Right lobe of liver (tissue), 6 donors: ENCODE measurements around the gene BUD23. TPM values are rescaled to one million over a fixed set of nuclear protein-coding genes. Genes with fewer than 3 reads are reported as not detected.

Experiments
- ATAC-seq, 4 donors: fragments of 200-7000 bp; cut with Tn5 transposase; one replicate each; pipeline ENCODE4 v1.9.1; 2020; ENCODE audit warnings: mild to moderate bottlenecking in 4 of 4, moderate library complexity in 4 of 4
- DNase-seq, 3 donors: peaks; one replicate each; pipeline ENCODE4 v3.0.0-alpha.2; 2020
- H3K27ac ChIP-seq, 3 donors: fragments of 200-600 bp; one replicate each; pipeline ENCODE4 v1.8.0; 2022
- H3K27me3 ChIP-seq, 2 donors: fragments of 200-600 bp; one replicate each; pipeline ENCODE4 v1.8.0; 2022
- H3K36me3 ChIP-seq, 4 donors: fragments of 200-600 bp; sonication (generic) in 1 of 4; one replicate each; pipeline versions ENCODE4 v1.5.1 to v1.8.0; 2017 to 2022; ENCODE audit warnings: control low read depth in 1 of 4
- H3K4me1 ChIP-seq, 4 donors: fragments of 200-600 bp; sonication (generic) in 1 of 4; one replicate each; pipeline versions ENCODE4 v1.5.1 to v1.8.0; 2017 to 2022; ENCODE audit warnings: control low read depth in 1 of 4
- H3K4me3 ChIP-seq, 3 donors: fragments of 200-600 bp; one replicate each; pipeline ENCODE4 v1.8.0; 2022
- H3K9me3 ChIP-seq, 4 donors: fragments of 200-600 bp; sonication (generic) in 1 of 4; one replicate each; pipeline versions ENCODE4 v1.5.1 to v1.8.0; 2017 to 2022; ENCODE audit warnings: control low read depth in 1 of 4
- POLR2A ChIP-seq: fragments of 450-650 bp; IDR thresholded peaks from one replicate; pipeline ENCODE4 v1.6.1; 2017; ENCODE audit warnings: antibody characterized with exemption, mild to moderate bottlenecking
- WGBS: methylation state at CpG from one replicate; pipeline ENCODE4 v1.1.6; 2018; ENCODE audit warnings: low coverage, low lambda C conversion rate; ENCODE audit not compliant: insufficient coverage; ENCODE audit errors: missing lambda C conversion rate; 5-methylcytosine and 5-hydroxymethylcytosine counted together
- intact Hi-C, 2 donors: fragments of 100-400 bp; cut with DNase I; formaldehyde crosslinking; loops; one replicate each; pipeline versions ENCODE4 v1.11.2 to v1.14.1; 2022
- total RNA-seq, 6 experiments: library from RNA; depleted of rRNA in 2 of 6; stranded (reverse); fragments of >200 nt in 2 of 6; fragmentation: NEBNext Ultra II Directional in 3 of 6; extraction: Animal tissue kit (Norgen Biotek cat#: 25700) in 3 of 6; gene quantifications; one replicate each; pipeline versions ENCODE4 v1.1.0 to v1.2.4, GENCODE V29; 2016 to 2023
- TF ChIP-seq, protein P1 (sequence below), 4 donors: fragments of 200-600 bp in 3 of 4; fragments of 450-650 bp in 1 of 4; IDR thresholded peaks; one replicate each; pipeline versions ENCODE4 v1.5.1 to v1.8.0; 2016 to 2022; ENCODE audit warnings: antibody characterized with exemption in 4 of 4, mild to moderate bottlenecking in 2 of 4
- donor health status: DM: no; HTN: yes; CAD: no.
- donor health status: DM: no; HTN: no; CAD: no.
- donor health status: DM: no; HTN: no; CAD: no.
- donor health status: DM: no; HTN: yes; CAD: no.
- donor health status: DM: no; HTN: yes; CAD: no.

Gene BUD23
- total RNA-seq, 6 experiments from 2014 or later, result 24.1 to 35.0 (median 29.2) TPM

DNA sequence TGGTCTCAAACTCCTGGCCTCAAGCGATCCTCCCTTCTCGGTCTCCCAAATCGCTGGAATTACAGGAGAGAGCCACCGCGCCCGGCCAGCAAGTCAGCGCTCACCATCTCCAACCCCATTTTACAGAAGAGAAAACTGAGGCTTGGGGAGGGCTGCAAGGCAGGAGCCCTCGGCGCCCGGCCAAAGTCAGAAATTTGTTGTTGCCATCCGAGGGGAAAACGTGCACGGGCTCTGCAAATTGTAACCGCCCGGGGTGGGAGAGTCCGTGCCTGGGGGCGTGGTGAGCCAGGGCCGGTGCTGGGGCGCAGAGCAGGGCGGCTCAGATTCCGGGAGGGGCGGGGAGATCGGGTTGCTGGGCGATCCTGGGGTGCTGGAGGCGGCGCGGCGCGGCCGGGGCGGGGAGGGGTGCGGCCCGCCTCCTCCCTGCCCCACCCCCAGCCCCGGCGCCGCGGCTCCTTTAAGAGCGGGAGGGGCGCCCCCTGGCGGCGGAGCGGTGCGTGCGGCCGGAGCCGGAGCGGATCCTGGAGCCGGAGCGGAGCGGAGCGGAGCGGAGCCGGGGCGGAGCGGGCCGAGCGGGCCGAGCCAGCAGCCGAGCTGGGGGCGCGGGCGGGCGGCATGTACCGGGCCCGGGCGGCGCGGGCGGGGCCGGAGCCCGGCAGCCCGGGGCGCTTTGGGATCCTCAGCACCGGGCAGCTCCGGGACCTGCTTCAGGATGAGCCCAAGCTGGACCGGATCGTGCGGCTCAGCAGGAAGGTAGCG, 15.9 kb upstream of the BUD23 start, which contains the start of gene VPS37D:
TSS of gene VPS37D (plus strand) at position 488 of the 759 bp plus-strand sequence. CDS start at position 616, 128 bp downstream.
- no peaks in the 10 kb centered on the region for H3K9me3 ChIP-seq
- H3K36me3 ChIP-seq, result no peaks in the 10 kb centered on the region
- peak; percentile 94 to 95 (median 94) for DNase-seq
- no peaks in the 10 kb centered on the region for H3K27me3 ChIP-seq
- 20% methylated on average over 14 of the region's 79 CpGs for WGBS
- intact Hi-C loops, result no loop called here
- TF ChIP-seq POLR2A, result no peak
- TF ChIP-seq, protein P1, sequence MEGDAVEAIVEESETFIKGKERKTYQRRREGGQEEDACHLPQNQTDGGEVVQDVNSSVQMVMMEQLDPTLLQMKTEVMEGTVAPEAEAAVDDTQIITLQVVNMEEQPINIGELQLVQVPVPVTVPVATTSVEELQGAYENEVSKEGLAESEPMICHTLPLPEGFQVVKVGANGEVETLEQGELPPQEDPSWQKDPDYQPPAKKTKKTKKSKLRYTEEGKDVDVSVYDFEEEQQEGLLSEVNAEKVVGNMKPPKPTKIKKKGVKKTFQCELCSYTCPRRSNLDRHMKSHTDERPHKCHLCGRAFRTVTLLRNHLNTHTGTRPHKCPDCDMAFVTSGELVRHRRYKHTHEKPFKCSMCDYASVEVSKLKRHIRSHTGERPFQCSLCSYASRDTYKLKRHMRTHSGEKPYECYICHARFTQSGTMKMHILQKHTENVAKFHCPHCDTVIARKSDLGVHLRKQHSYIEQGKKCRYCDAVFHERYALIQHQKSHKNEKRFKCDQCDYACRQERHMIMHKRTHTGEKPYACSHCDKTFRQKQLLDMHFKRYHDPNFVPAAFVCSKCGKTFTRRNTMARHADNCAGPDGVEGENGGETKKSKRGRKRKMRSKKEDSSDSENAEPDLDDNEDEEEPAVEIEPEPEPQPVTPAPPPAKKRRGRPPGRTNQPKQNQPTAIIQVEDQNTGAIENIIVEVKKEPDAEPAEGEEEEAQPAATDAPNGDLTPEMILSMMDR (IDR thresholded peaks at IDR 0.05), result peak; percentile 64 to 99 (median 75)
- peak within 1 kb of the TSS; percentile 23 to 60 (median 49) for H3K4me3 ChIP-seq
- peak; percentile 89 to 96 (median 92) for ATAC-seq
- no peak within 1 kb of the TSS for H3K27ac ChIP-seq
- peaks cover 0 to 10% (median under 1%) of the 10 kb centered on the region in 4 donors for H3K4me1 ChIP-seq

DNA sequence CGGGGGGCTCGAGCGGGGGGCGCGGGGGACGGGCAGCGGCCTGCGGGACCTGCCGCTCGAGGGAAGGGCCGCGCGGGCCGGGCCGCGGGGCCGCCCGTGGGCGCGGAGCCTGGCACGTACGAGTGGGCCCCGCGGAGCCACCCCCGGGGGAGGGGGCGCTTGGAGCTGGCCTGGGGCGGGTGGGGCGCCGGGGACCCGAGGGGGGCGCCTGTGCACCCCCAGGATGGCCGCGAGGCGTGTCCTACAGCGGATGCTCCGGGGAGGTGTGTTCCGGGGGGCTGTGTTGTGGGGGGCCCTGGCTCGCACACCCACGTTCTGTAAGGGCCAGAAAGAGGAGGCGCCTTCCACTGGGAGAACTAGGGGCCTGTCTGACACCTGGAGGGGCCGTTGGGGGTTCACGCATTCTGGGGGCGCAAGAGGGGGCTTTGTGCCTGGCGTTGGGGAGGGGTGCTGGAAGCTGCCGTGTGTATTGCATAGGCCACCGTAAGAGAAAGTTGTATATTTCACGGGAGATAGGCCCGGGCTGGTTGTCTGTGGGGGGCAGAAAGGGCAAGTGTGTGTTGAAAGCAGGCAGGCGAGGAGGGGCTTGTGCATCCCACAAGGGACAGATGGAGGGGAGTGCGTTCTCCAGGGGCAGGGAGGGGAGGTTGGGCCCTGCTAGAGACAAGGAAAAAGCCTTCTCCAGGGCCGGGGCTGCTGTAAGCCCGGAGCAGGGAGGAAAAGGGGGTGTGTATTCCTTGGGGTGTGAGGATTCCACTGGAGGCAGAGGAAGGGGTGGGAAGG, 15.1 kb upstream of the BUD23 start:
- intact Hi-C loops, result no loop called here
- H3K36me3 ChIP-seq, result no peaks in the 10 kb centered on the region
- no peaks in the 10 kb centered on the region for H3K27me3 ChIP-seq
- peaks cover 0 to 10% (median under 1%) of the 10 kb centered on the region in 4 donors for H3K4me1 ChIP-seq
- no peak overlapping the region for H3K27ac ChIP-seq
- H3K9me3 ChIP-seq, result no peaks in the 10 kb centered on the region
- ATAC-seq (no peak), DNase-seq (no peak)
- 4% methylated on average over 9 of the region's 52 CpGs for WGBS
- TF ChIP-seq, protein P1 (IDR thresholded peaks at IDR 0.05), result no peak
- TF ChIP-seq POLR2A, result no peak
- H3K4me3 ChIP-seq, result peak overlapping the region; percentile 18 to 60 (median 49)

DNA sequence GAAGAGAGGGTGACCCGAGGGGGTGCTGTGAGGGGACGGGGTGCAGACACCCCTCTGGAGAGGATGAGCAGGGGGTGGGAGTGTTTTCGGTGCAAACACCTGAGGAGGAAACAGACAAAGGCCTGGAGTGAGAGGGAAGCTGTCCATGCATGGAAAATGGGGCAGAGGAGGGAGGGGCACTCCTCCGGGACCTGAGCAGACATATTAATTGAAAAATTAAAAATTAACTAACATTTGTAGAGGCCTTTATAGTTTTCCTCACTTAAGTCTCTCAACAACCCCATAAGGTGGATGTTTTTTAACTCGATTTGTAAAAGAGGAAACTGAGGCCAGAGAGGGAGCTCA, 14.5 kb upstream of the BUD23 start:
- ATAC-seq, result no peak
- TF ChIP-seq, protein P1 (IDR thresholded peaks at IDR 0.05), result no peak
- TF ChIP-seq POLR2A, result no peak
- H3K4me3 ChIP-seq, result no peak overlapping the region
- intact Hi-C loops, result no loop called here
- DNase-seq, result no peak
- H3K4me1 ChIP-seq, result peaks cover 0 to 10% (median under 1%) of the 10 kb centered on the region in 4 donors
- no peaks in the 10 kb centered on the region for H3K36me3 ChIP-seq
- no peaks in the 10 kb centered on the region for H3K9me3 ChIP-seq
- H3K27me3 ChIP-seq, result no peaks in the 10 kb centered on the region
- H3K27ac ChIP-seq, result no peak overlapping the region
- 16% methylated on average over 4 of the region's 5 CpGs for WGBS

DNA sequence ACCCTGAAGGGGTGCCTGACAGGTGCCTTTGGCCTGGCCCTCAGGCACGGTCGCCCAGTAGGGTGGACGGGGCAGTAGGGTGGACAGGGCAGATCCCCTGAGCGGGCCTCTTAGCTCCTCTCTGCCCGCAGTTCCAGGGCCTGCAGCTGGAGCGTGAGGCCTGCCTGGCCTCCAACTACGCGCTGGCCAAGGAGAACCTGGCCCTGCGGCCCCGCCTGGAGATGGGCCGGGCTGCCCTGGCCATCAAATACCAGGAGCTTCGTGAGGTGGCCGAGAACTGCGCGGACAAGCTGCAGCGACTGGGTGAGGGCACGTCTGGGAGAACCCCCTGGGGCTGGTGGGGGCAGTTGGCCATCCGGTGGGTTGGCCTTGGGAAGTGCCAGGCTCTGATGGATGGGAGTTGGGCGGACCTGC, 14.1 kb upstream of the BUD23 start:
- Histone ChIP-seq H3K27me3 (no peaks in the 10 kb centered on the region), H3K36me3 (no peaks in the 10 kb centered on the region), H3K4me3 (no peak overlapping the region), H3K9me3 (no peaks in the 10 kb centered on the region), H3K27ac (no peak overlapping the region), H3K4me1 (peaks cover 0 to 10% (median under 1%) of the 10 kb centered on the region in 4 donors)
- no peak for TF ChIP-seq POLR2A
- ATAC-seq (no peak), DNase-seq (no peak)
- 68% methylated on average over 2 of the region's 19 CpGs for WGBS
- intact Hi-C loops, result no loop called here
